Germinal center (tissue), 1 donor: ENCODE measurements around the gene TRIP11.
A peak's percentile ranks its signal among the peaks of the same experiment; 100 is the strongest.

Source experiments
- DNase-seq: peaks from one replicate; pipeline ENCODE4 v3.0.0; 2012; ENCODE audit warnings: mixed read lengths, low spot score

TRIP11 gene

DNA sequence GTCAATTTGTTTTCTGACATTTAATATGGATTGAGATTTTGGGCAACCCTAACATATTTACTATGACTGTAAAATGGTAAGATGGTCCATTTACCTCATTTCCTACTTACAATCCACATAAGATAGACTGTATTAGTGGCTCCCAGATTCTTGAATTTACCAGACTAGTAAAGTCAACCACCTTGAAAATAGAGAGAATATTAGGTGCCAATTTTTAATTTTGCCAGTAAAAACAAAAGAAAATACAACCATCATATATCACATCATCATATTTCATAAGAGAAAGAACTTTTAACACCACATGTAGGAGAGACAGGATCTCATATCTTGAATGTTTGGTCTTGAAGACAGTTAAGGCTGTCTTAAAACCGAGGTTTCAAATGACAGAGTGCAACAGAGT lies 84.7 kb downstream of the TRIP11 start:
- DNase-seq: no peak

DNA sequence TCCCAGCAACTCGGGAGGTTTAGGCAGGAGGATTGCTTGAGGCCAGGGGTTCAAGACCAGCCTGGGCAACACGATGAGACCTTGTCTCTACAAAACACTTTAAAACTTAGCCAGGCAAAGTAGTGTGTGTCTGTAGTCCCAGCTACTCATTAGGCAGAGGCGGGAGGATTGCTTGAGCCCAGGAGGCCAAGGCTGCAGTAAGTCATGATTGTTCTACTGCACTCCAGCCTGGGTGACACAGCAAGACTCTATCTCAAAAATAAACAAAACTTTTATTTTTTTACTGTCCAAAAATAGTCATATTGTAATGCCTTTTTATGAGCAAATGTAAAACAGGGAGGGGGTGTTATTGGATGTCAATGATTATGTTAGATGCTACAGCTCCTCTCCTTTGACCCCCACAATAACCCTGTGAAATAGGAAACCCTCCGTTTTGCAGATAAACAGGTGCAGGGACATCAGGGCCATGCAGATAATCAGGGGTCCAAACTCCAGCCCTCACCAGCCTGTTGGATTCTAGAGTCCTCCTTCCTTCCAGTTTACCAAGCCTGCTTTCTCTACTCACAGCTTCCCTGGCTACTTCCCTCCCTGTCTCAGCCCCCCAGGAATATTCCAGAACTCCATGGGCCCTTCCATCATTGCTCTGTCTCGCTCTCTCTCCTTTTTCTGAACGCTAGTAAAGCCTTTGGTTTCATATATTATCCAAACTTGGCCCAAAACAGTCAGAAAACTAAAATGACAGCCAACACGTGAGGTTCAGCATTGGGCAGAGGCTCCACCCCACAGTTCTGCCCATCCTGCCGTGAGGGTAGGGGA lies 86.5 kb downstream of the TRIP11 start:
- DNase-seq: no peak

DNA sequence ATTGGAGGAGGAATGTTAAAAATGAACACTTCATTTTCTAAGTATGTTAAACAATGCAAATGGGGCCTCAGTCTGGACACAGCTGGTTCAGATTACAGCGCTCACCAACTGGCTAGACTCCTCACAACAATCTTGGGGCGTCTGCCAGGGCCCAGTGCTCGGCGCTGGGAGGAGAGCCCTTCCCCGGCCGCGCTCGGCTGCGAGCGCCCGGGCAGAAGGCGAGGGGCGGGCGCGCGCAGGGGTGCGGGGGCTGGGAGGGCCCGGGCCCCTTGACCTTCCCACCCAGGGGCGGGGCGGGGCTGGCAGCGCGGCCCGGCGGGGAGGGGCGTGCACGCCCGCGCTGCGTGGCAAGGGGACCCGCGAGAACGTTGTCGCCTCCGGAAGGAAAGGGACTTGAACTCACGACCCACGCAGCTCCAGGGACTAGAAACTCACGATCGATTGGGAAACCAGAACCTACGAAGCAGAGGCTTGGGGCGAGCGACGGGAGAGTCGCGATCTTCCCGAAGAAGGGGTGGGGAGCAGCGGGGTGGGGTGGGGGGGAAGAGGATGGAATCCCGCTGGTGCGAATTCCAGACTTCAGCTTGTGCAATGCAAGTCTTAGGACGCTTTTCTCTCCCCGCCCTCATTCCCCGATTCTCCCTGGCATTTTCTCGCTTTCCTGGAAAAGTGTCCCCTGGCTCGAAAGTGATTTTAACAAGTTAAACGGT lies 92.2 kb downstream of the TRIP11 start, which contains the start of gene FBLN5:
TSS of gene FBLN5 (minus strand) at position 220 of the 710 bp plus-strand sequence. CDS start 465 bp downstream, outside the sequence.
- peak; percentile 13 for DNase-seq

DNA sequence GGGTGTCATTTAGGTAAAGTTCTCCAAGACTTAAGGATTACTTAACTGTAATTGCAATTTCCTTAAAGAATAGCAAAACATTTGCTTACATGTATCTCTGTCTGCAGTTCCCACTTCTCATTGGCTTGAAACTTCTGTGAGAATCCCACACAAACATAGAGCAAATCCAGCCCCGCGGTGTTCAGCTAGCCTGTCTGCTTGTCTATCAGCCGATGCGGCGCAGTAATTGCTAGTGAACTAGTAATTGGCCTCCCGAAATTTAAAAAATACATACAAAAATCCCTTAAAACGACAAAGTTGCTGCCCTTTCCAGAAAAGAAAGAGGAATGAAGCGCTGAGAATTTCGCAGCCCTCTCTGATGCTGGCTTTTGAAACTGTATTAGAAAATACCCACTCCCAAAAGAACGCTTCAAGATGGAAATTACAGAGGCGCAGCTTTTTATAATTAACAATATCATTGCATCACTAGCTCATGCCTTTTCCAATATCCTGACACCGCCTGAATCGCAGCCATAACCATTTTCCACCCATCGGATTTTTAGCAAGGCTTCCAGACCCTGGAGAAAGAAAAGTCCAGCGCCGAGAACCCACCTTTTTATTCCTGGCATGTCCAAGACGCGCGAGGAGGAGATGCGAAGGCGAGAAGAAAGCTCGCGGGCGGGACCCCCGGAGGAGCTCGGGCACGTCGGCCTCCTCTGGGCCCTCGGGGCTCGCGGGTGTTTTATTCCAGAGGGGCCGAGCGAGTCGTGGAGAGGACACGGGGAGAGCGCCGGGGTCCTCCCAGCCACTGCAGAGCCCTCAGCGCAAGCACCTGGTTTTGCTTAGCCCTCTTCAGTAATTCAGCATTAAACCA lies 93.0 kb downstream of the TRIP11 start:
- no peak for DNase-seq

DNA sequence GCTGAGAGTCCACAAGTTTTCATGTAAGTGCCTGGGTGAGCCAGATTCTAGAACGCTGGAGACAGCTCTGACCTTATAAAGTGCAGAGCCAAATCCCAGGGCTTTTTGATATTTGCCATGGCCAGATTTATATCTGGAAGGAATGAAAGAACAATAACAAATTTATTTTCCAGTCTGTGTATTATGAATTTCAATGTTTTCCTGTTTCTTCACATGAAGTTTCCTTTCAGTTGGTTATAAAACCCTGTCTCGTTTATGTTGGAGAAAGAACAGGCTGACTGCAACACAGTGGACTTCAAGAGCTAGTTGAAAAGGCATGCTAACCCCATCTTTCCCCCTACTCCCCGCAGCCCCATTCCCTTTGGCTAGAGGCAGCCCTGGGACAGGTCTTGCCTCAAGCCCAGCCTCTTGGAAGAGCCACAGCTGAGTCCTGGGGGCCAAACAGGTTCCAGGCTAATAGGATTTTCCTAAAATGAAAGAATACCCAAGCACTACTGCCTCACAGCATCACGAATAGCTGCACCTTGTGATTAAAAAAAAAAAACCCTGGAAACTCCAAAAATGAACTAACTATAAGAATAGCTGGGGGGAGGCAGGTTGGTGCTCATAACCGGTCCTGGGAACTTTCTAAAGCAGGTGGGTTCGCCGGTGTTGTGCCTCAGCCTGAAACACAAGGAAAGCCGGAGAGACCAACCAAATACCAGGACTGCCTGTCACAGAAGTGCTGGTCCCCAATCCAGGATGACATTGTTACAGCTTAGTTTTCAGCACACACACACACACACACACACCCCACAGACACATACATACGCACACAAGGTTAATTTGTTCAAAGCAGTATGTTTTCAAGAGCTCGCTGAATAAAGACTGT lies 93.9 kb downstream of the TRIP11 start:
- no peak for DNase-seq

DNA sequence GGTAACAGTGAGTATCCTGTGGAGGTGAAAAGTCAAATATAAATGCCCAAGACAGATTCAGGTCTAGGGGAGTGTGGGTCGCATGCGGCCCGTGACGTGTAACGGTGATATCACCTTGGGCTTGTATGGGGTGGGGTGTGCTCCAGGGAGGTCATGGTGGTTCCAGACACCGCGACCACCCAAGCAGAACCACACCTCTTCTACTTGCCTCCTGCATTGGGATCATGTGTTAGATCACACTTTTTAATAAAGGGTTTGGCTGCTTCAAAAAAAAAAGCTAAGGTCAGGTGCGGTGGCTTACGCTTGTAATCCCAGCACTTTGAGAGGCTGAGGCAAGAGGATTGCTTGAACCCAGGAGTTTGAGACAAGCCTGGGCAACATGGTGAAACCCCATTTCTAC lies 96.9 kb downstream of the TRIP11 start:
- DNase-seq: no peak

DNA sequence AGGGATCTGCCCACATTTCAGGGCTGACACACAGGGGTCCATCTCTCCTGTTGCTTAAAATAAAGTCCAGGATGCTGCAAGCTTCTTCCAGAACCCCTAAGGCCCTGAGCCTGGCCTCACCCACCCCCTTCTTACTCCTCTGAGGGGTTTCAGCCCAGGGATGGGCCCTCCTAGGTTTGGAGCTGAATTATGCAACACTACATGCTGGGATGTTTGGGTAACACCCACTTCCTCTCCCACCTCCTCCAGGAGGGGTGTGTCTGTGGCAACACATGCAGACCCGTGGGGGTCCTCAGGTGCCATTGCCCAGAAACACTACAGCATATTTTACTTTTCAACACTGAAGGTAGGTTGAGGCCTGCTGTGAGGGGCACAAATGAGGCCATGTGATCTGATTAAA lies 97.7 kb downstream of the TRIP11 start:
- DNase-seq: no peak

DNA sequence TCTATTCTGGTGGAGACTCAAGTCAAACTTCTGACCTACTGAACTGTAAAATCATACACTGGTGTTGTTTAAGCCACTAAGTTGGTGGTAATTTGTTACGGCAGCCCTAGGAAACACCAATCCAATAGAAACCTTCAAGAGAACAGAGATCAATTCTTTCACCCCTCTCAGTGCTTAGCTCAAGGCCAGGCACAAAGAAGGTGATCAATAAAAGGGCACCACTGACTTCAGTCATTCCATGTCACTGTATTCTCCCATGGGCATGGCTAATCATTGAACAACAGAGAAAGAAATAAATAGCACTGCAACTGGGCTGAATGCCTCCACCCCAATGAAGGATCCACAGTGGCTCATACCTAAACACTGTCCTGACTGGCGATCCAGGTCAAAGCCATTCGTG lies 99.7 kb downstream of the TRIP11 start:
- DNase-seq: no peak

DNA sequence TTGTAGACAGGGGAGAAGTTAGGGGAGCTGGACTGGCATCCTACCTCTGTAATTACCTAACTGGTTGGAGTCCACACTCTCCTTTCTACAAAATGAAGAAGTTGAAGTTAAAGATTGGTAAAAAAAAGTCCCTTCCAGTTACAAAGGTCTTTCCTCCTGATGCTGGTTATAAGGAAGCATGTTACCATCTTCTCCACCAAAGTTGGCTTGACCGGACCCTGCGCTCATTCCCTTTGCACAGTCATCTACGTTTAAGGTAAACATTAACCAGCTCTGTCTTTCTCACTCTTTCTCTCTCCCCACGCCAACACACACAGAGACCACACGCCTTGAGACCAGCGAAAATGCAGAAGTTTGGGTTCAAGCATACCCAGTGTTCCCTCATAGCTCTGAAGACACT lies 104.3 kb downstream of the TRIP11 start:
- DNase-seq: no peak

DNA sequence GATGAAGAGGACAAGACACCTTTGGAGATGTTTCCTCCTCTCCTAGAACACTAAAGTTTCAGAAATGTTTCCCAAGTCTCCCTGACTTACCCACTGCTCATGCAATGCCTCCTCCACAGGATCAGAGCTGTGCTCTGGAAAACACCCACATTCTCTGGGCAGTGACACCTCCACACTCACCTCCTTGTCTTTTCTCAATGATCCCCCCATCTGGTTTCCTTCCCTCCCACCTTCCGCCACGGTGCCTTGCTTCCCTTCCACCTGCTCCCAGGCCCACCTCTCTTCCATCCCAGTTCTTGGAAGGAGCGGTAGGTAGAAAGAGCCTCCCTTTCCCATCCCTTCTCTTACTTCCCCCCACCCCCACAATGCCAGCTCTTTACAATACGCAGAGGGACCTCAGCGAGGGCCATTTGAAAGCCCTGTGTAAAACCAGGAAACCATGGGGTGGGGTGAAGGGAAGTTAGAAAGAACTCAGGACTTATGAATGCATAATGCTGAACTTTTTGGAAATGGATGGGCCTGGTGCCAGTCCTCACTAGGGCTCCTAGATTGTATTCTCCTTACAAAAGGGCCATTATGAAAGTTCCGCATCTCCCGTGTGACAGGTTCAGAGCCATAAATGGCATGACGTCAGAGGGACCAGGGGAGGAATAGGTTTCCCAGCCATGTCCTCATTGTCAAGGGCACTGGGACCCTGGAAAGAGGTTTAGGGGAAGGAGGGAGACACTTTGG lies 105.1 kb downstream of the TRIP11 start:
- DNase-seq: no peak

DNA sequence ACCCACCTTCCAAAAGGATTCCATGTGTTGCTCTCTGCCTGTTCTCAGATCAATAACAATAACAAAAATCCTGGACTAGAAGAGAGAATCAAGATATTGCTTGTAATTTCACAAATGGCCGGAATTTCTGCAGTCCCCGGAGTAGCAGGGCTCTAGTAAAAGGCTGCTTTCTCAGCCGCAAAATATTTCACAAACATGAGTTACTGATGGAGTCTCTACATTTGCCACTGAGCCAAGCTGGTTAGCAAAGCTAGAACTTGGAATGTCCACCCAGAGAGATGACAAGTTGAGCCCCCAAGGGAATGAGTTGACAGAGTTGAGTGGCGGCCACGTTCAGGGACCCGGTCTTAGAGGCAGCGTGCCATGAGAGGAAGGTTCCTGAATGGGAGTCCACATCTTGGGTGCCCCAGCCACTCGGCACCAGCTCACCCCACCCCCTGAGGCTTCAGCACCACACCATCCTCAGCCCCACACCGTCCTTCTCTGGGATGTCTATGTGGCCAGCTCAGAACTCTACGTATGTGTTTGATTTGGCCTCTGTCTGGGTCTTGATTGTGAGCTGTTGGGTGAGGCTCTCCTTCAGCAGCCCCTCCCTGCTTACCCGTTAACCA lies 108.3 kb downstream of the TRIP11 start:
- DNase-seq: no peak

DNA sequence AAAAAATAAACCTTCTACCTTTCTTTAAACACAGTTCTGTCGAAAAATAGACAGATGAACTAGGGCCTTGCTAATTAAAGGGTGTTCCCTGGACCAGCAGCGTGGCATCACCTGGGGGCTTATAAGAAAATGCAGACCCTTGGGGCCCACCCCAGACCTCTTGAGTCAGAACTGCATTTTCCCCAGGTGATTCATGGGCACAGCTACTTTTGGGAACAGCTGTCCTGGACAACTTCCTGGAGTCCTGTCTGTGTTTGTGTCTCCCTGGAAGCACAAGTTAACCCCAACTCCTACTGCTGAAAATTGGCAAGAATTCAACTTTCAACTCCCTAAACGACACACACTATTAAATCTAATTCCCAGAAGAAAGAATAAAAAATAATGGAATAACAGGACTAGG lies 110.2 kb downstream of the TRIP11 start:
- no peak for DNase-seq

DNA sequence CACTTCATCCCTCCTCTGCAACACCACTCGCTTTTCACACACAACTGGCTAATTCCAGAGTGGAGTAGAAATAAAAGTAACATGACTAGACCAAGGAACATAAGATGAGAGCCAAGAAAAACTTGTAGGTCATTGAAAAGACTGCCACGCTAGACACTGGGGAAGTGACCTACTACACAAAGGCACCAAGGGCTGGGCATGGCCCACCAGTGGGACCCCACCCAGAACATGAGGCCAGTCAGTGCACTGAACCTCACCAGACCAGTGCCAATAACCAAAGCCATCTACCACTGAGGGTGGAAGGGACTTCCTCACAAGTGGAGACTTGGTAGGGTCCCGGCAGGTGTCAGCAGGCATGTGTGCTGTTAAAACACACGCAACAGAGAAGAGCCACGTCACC lies 112.1 kb downstream of the TRIP11 start:
- no peak for DNase-seq

DNA sequence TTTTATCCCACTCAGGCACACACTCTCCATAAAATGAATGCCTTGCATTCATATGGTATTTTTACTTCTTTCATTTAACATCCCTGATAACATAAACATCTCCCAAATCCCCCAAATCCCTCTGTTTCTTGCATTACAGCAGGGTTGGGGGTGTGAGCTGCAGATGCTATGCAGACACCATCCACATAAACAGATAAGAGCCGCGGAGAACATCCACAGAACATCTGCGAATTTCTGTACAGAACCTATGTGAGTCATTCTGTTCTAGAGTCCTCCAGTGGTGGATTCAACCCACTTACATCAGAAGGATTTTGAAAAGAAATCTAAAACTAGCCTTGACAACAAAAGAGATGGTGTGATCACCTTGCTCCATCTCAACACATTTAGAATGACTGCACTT lies 112.7 kb downstream of the TRIP11 start:
- DNase-seq: no peak

DNA sequence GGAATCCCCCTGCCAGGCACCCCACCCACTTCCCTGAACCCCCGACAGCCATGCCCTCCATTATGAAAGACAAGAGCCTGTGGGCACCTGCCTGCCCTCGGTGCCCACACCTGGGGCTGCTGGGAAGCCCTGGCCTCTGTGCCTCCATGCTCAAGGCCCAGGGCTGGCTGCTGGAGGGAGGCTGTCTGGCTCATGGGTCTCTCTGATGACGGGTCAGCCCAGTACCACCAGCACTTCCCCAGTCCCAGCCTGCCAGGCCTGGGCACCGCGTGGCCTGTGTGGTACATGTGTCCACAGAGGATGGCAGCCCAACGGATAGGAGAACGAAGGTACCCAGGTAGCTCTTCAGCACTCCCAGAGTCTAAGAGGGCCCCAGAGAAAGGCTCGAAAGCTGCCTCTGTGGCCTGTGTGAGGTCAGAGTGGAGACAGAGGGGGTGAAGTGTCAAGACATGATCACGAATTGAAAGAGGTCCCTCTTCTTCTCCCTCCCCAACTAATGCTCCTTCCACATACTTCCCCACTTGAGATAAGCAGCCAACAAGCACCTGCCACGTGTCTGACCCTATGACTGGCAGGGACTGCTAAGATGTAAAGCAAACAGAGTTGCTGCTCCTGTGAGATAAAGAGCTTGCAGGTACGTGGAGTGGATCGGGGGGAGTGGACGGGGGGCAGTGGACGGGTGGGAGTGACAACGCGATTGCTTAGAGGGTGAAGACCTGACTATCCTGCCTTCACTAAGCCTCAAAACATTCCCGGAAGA lies 113.5 kb downstream of the TRIP11 start:
- no peak for DNase-seq

DNA sequence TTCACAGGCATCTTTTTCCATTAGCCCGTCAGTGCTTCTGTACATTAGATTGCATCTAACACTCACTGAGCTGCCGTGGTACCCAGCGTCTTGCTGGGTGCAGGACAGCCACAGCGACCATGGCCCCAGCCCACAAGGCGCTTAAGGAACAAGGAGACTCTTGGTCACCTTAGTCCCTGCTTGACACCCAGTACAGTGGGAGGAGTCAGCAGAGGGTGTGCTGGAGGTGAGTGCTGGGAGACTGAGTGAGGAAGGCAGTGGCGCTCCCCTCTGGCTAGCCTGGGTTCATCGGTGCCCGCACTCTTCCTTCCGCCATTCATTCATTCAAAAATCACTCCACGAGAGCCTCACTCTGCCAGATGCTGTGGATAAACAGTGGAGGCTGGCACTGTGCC lies 114.1 kb downstream of the TRIP11 start:
- no peak for DNase-seq

DNA sequence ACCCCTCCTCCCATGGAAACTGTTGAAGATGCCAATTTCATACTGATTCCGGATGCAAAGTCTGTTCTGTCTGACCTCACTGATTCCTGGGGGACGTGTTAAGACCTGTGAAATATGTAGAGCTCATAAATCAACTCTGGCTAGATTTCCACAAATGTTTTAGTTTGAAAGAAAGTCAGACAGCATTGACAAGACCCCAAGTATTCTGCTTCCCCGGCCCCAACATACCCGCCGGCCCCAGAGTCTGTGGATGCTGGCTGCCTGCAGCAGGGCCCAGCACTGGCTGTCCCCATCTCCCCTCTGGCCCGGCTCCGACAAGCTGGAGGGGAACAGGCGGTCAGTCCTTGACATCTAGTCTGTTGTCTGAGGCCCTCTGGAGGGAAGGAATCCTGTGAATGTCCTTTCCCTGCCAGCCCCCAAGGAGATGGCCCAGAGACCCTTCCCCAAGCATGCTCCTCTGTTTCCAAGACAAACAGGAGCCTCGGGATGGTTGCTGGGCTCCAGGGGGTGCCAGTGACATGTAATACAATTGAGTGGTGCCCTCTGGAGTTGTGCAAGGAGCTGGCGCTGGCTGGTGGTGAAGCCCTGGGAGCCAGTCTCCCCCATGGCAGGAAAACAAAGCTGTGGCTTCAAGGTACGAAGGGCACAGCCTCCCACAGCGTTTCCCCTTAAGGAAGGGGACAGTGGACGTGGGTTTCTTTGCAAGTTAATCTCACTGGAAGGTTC lies 114.7 kb downstream of the TRIP11 start:
- DNase-seq: no peak

DNA sequence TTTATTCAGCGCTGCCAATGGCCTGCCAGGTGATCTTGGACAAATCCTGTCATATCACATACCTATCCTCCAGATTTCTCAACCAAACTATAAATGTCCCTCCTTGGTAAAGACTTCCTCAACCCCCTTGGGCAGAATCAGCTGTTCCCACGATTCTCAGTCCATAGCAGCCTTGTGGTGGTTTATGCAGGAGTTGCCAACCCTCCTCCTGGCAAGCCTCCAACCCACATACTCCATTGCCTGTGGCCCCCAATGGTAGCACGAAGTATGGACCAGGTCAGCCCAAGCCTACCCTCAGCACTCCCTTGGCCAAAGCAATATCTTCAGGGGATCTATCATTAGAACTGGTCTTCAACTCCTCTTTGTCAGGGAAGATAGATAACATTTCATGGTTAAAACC lies 119.3 kb downstream of the TRIP11 start:
- DNase-seq: no peak

DNA sequence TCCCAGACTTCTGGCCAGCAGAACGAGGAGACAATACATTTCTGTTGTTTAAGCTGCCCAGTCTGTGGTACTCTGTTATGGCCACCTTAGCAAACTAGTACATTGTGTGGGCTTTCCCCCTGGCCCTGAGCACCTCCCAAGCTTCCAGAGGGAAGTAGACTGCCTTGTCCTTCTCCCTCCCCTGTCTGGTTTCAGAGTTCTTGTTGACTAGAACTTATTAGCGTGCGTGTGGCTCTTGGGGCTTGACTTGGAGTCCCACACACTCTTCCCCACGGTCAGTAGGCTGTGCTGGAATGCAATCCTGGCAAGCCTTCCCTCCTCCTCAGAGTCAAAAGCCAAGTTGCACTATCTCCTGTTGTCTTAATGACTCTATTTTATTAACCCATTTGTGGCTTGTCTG lies 120.0 kb downstream of the TRIP11 start:
- DNase-seq: no peak
